Forelimb muscle (tissue), 1 donor: ENCODE data around the gene FOXL3. TPM values are rescaled to one million over a fixed set of nuclear protein-coding genes. Genes with fewer than 3 reads are reported as not detected.
"Not testable (repeated sequence)": the region's sequence is repeated elsewhere in the genome, so short reads cannot be mapped to it uniquely, and the experiment has no call there.

ENCODE experiments used
- DNase-seq: peaks from one replicate; pipeline ENCODE4 v3.0.0-alpha.2; 2013; ENCODE audit warnings: low read depth
- polyA plus RNA-seq: library from polyadenylated mRNA; unstranded; fragments of 120-200 nt; gene quantifications from one replicate; pipeline ENCODE4 v1.2.1, GENCODE V29; 2013; ENCODE audit not compliant: insufficient read length

The FOXL3 gene
- polyA plus RNA-seq, result not detected

DNA sequence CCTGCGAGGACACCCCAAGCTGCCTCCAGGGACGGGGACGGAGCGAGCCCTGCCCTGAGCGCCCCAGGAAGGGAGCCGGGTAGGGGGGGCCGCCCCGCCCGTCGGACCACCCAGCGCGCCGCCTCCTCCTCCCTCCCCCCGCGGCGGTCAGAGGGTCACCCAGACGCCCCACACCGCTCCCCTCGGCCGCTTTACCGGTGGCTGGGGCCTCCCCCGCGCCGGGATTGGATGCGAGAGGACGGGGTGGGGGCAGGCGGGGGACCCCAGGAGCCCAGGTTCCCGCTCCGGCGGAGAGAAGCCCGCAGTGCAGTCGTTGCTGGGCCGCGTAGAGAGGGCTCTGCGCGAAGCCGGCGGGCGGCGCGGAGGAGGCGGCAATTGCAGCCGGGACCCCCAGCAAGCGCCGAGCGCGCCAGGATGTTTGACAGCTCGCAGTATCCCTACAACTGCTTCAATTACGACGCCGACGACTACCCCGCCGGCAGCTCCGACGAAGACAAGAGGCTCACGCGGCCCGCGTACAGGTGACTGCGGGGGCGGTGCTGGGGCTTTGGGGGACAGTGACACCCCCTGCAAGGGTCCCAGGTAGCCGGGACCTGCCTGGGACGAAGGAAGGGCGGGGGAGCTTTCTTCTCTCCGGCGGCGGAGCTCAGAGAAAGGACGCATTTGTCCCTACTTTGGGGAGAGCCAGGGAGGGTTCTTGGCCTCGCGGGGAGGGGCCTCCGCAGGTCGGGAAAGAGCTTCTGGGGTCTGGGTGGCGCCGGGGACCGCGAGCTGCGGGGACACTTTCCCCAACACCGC is at the start of gene FOXL3:
Gene FOXL3, plus strand, starts transcription at position 415 of the 798 bp plus-strand sequence. Its CDS starts 0 bp downstream, at position 415.
- DNase-seq, result no peak

DNA sequence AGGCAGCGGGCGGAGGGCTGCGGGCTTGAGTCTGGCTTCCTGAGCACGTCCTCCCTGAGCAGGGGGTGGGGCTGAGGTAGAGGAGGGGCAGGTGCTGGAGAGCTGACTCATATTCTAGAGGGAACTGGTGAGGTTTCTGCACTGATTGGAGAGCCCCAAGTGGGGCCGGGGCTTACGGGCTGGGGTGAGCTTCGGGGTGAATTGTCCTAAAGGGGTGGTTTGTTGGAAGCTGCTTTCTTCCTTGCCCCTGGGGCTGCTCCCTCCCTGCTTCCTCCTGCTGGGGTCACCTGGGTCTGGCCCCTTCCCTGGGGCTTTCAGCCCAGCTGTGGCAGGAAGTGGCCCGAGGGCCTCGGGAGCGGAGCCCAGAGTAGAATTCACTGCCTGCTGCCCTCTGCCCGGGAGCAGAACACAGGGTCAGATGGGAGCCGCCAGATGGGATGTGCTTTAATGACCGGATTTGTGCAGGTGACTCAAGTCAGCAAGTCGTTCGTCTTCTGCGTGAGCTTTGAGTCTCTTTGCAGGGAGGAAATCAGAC is 49.0 kb upstream of the FOXL3 start:
- no peak for DNase-seq

DNA sequence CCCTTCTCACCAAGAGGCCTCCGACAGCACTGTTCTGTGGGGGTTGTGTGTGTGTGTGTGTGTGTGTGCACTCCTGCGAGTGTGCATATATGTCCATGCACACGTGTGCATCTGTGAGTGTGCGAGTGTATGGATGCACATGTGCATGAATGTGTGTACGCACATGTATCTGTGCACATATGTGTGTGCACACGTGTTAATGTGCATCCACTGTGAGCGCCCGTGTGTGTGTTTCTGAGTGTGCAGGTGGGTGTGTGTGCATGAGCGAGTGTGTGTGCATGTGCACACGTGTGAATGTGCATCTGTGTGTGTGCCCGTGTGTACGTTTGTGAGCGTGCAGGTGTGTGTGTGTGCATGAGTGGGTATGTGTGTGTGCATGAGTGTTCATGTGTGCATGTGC is 48.5 kb upstream of the FOXL3 start:
- DNase-seq, result no peak

DNA sequence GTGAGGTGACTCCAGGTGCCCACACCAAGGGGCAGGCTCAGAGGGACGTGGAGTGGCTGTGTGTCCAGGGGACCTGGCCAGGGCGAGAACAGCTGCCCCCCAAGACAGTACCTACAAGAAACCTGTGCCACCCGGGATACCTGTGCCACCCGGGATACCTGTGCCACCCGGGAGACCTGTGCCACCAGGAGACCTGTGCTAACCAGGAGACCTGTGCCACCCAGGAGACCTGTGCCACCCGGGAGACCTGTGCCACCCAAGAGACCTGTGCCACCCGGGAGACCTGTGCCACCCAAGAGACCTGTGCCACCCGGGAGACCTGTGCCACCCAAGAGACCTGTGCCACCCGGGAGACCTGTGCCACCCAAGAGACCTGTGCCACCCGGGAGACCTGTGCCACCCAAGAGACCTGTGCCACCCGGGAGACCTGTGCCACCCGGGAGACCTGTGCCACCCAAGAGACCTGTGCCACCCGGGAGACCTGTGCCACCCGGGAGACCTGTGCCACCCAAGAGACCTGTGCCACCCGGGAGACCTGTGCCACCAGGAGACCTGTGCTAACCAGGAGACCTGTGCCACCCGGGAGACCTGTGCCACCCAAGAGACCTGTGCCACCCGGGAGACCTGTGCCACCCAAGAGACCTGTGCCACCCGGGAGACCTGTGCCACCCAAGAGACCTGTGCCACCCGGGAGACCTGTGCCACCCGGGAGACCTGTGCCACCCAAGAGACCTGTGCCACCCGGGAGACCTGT is 47.0 kb upstream of the FOXL3 start:
- DNase-seq, result not testable (repeated sequence)

DNA sequence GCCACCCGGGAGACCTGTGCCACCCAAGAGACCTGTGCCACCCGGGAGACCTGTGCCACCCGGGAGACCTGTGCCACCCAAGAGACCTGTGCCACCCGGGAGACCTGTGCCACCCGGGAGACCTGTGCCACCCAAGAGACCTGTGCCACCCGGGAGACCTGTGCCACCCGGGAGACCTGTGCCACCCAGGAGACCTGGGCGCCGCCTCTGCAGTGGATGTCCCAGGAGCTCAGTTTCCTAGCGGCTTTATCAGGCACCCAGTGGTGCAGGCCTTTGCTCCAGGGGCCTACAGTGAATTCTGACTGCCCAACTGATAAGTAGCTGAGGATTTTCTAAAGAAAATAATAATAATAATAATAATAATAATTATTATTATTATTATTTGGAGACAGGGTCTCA is 46.4 kb upstream of the FOXL3 start:
- not testable (repeated sequence) for DNase-seq

DNA sequence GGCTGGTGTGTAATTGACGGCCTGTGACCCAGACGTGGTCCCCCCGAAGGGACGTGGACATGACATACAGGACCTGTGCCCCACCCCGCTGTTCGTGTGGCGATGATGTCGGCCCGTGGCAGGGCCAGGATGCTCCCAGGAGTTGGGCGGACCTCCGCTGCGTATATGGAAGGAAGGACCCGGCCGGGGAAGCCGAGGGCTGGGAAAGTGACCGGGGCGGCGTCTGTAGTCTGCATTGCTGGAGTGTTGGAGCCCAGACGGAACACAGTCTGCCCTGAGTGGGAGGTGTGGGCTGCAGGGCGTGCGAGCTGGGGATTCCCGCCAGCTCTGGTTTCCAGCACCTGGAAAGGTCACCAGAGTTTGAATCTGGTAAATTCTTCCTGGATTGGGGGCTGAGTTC is 45.0 kb upstream of the FOXL3 start:
- no peak for DNase-seq

DNA sequence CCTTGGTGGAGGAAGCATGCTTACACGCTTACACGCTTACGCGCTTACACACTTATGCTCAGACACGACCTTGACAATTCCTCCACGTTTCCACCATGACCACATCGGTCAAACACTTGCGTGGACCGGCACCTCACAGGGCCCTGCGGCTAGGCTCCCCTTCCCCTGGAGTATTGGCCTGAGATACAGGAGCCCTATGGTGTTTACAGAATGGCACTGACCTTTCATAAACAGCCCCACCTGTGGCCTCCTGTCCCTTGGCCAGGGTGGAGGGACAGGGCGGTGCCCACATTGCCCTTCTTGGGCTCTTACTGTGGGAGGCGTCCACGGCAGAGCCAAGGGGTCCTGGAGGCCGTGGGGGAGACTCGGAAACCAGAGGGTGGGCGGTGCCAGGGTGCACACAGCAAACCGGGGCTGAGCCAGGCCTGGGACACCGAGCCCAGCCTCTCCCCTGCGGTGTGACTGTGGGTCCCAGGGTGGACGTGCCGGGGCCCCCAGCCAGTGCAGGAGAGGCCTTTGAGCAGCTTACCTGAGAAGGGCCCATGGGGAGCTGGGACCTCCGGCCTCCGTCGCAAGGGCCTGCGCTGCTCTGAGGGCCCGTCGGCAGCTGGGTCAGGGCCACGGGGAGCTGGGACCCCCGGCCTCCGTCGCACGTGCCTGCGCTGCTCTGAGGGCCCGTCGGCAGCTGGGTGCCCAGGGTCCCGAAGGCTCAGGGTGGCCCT is 44.2 kb upstream of the FOXL3 start:
- no peak for DNase-seq

DNA sequence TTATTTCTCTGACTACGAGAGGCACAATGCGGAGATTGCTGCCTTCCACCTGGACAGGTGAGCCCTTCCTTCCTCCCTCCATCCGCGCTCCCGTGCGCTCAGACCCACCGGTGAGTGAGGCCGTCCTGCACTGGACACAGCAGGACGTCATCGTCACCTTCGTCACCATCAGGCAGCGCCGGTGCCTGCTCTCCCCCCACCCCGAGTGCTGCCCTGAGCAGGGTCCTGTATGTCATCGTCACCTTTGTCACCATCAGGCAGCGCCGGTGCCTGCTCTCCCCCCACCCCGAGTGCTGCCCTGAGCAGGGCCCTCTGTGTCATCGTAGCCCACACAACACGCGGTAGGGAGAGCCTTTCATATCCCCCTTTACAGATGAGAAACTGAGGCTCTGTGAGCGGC is 43.5 kb upstream of the FOXL3 start:
- no peak for DNase-seq

DNA sequence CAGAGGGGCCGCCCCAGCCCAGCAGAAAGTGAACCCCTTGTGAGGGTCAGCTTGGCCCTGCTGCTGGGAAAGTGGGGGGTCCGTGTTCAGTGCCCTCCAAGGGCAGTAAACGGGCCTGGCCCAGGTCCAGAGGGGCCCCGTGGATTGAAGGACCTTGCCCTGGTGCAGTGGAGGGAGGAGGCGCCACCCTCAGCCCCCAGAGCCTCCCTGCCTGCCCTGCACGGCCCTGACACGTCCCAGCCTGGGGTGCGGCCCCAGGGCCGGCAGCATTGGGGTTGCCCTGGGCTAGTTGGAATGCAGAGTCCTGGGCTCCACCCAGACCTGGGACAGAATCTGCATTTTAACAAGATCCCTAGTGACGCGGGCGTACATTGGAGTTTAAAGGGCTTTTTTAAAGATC is 42.8 kb upstream of the FOXL3 start:
- DNase-seq, result no peak

DNA sequence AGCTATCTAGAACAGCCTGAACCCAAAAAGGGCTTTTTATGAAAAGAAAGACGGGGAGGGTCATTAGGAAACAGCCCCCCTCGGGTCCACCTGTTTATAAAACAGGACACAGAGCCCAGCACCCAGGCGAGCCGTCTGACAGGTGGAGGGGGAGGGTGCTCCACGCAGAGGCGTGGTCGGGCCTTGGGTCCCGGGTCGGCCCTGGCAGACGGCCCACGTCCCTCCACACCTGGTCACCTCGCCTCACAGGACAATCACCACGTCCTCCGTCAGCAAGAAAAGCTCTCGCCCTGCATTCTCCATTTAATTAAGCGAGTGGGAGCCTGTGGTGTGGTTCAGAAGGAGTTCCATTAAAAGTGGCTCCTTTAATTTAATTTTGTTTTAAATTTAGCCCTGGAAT is 42.3 kb upstream of the FOXL3 start:
- DNase-seq, result no peak

DNA sequence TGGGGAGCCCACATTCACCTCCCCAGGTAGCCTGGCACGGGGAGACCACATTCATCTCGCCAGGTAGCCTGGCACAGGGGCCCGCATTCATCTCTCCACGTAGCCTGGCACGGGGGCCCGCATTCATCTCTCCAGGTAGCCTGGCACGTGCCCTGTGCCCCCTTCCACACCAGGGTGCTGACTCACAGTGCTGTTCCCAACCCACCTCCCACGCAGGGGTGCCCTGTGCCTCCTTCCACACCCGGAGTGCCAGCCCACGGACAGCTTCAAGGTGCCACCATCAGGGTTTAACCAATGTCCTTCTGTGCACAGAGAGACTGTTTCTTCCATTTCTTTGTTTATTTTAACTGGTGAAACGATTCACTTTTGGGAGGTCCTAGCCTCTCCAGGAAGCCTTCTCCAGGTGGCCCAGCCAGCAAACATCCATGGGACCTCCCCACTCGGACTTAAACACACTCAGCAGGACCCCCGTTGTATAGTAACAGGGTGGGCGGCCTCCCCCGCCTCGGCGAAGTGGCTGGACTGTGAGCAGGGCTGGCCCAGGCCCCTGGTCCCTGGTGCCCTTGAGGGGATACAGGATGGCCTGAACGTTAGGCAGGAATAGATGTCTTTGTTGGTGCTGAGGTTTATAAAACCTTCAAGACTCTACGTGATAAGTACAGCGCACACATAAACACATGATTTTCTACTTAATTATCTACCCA is 41.1 kb upstream of the FOXL3 start:
- DNase-seq, result no peak

DNA sequence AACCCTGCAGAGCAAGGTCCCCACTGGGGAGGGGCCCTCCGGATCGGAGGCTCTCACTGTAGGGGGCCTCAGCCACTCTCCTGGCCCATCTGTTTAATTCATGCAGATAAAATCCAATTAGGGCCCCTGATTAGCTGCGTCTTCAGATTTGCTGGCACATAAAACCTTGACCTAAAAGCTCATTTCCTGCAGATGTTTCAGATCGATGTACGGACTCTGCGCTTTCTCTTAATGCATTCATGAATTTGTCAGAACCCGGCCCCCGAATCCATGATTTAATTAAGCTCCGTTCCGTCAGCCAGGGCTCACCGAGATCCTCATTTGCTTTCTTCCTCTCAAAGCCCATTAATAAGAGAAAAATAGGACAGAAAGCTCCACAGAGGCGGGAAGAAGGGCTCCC is 40.0 kb upstream of the FOXL3 start:
- no peak for DNase-seq

DNA sequence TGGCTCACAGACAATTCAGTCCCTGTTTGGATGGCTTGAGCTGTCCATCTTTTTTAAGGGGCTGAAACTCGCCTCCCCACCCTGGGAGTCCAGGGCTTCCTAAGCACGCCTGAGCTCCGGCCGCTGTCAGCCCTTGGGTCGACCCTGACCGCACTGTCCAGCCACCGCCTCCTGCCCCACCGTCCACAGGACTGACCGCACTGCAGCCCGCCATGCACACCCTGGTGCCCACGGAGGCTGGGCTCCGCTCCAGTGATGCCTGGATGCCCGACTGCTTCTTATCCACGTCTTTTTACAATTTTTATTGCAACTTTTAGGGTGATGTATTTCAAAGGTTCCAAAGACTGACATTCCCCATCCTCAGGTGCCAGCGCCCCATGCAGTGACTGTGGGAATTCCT is 39.4 kb upstream of the FOXL3 start:
- DNase-seq, result no peak

DNA sequence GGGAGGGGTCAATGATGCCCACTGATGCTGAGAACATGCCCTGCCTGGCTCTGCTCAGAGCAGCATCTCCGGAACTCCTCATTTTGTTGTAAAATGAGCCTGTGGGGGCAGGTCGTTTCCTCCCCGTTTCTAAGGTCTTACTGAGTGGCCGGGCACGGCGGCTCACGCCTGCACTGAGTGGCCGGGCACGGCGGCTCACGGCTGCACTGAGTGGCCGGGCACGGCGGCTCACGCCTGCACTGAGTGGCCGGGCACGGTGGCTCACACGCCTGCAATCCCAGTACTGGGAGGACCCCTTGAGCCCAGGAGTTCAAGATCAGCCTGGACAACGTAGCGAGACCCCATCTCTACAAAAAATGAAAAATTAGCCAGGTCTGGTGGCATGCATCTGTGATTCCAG is 39.0 kb upstream of the FOXL3 start:
- DNase-seq, result no peak

DNA sequence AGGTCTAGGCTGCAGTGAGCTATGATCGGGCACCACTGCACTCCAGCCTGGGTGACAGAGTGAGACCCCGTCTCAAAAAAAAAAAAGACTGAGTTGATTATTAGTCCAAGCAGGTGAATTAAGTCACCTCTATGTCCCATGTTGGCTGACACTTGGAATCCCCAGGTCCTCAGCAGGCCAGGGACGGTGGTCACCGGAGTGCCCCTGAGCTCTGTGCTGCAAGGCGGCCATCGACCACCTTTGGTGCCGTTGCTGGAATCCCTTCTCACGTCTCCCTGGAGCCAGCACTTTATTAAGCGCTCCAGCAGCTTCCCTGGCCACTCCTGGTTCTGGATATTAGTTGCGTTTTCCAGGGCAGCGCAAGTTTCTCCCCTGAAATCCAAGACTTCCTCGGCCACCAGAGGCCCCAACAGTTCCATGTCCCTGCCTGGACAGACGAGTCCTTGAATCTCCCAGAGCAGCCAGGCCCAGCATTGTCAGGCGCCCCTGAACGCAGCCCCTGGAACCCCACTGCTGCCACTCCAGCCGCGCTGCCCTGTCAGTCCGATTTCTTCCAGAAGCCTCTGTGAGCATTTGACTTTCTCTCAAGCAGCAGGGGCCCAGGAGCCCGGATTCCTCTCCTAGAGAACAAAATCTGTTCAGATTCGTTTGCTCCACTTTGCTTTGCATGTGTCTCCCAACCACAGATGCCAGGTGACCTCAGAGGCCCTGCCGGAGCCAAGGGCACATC is 38.4 kb upstream of the FOXL3 start:
- DNase-seq, result no peak

DNA sequence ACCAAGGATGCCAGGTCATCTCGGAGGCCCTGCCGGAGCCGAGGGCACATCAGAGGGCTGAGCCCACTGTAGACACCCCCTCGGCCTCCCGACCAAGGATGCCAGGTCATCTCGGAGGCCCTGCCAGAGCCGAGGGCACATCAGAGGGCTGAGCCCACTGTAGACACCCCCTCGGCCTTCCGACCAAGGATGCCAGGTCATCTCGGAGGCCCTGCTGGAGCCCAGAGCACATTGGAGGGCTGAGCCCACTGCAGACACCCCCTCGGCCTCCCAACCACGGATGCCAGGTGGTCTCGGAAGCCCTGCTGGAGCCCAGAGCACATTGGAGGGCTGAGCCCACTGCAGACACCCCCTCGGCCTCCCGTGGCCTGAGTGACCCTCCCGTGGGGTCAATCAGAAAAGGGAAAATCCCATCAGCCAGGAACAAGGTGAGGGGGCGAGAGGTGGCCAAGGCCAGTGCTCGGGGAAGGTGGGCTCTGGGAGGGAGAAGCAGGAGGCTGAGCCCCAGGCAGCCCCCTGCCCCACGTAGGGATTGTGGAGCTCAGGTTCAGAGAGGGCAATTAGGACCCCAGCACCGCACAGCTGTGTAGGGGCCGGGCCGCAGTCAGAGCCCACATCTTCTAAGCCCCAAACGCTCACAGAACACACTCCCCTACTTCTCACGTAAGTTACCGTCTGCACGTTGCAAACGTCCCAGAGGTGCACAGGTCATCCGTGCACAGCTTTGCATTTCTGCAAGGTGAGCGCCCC is 37.6 kb upstream of the FOXL3 start:
- DNase-seq, result no peak

DNA sequence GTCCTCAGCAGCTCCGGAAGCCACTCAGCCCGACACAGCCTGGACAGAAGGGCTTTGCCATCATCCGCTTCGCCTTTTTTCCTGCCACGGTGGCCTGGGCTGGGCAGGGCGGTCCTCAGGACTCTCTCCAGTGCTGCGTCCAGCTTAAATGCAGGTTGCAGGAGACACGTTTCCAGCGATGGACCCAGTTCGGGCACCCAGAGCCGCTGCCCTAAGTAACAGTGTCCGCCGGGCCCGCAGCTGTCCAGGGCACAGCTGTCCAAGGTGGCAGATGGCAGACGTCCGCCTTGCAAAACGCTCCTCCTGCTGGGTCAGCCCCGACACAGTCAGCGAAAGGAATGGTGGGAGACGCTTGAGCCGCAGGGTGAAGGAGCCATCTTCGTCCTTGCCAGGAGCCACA is 37.0 kb upstream of the FOXL3 start:
- DNase-seq, result no peak

DNA sequence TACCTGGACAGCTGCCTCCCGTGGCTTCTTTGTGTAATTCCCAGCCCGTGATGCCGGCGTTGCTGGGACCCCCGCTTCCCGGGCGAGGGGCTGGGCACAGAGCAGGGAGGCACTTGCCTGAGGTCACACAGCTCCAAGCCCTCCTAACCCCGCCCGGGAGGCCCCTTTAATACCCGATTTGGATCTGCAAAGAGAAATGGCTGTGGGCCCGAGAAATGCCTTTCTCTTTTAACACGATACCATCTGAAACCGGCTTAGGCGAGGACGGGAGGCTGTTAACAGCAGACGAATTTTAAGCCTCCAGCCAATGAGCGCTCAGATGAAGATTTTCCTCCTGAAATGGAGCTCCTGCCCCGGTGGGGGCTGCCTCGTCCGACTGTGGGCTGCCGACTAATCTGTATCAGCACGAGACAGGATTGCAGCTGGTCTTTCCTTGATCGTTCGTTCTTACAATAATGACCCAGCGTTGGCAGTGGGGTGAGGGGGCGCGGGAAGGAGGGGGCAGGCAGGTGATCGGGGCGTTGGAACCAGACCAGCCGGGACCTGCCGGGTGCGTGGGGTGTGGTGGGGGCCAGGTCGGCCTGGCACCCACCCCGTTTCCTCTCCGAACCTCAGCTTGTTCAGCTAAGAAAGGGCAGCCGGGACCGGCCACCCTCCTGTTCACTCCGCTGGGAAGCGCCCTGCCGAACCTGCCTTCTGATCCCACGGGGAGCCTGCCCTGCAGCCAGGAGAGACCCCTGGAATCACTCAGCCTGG is 36.2 kb upstream of the FOXL3 start:
- DNase-seq, result no peak

DNA sequence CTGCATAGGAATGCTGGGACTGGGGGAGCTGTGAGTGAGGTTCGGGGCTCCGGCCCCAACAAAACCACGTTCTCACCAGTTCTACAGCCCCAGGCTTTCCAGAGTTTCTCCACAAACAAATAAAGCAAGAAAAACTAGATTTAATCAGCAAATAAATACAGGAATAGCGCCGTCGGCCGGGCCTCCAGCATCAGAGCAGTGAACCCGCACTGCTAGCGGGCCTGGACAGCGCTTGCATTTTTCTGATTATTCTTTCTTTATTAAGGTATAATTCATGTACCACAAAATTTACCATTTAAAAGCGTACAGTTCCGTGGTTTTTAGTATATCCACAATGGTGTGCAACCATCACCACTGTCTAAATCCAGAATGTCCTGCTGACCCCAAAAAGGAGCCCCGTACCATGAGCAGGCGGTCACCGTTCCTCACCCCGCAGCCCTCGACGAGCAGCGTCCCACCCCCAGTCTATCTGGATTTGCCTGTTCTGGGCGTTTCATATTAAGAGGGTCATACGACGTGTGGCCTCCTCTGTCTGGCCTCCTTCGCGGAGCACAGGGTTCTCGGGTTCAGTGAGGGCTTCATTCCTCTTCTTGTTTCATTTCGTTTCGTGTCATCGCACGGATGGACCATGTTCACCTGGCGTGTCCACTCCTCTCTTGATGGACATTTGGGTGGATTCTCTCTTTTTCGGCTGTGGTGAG is 35.5 kb upstream of the FOXL3 start:
- DNase-seq, result no peak
